Measurements from ENCODE around the gene RAPGEF5. TPM values are rescaled to one million over a fixed set of nuclear protein-coding genes. Genes with fewer than 3 reads are reported as not detected.

The RAPGEF5 gene
- total and polyA plus RNA-seq, 8 donors = 1.5 to 190 (median 12.7) TPM

DNA sequence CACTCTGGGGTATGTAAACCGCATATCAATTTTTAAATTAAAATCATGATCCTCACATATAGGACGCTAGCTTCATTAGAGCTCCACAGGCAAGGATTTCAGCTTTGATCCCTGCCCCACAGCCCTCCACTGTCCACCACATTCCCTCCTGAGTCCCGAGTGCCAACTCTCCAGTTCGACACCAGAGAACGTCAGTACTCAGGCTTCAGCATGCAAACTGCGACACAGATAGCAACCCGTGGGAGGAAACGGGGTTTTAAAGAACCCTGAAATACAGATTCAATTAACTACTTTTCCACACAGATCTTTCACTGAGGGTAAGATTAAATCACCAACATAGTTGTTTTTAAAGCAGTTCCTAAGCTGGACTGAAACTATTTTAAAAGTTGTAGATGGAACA lies 26.1 kb downstream of the RAPGEF5 start:
- TF ChIP-seq POLR2A (IDR thresholded peaks at IDR 0.05) (no peak), POLR2AphosphoS5 (IDR thresholded peaks at IDR 0.05) (no peak), EP300 (IDR thresholded peaks at IDR 0.05) (no peak)
- TF ChIP-seq, protein P1, sequence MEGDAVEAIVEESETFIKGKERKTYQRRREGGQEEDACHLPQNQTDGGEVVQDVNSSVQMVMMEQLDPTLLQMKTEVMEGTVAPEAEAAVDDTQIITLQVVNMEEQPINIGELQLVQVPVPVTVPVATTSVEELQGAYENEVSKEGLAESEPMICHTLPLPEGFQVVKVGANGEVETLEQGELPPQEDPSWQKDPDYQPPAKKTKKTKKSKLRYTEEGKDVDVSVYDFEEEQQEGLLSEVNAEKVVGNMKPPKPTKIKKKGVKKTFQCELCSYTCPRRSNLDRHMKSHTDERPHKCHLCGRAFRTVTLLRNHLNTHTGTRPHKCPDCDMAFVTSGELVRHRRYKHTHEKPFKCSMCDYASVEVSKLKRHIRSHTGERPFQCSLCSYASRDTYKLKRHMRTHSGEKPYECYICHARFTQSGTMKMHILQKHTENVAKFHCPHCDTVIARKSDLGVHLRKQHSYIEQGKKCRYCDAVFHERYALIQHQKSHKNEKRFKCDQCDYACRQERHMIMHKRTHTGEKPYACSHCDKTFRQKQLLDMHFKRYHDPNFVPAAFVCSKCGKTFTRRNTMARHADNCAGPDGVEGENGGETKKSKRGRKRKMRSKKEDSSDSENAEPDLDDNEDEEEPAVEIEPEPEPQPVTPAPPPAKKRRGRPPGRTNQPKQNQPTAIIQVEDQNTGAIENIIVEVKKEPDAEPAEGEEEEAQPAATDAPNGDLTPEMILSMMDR (IDR thresholded peaks at IDR 0.05) = no peak
- no peaks in the 10 kb centered on the region for H3K36me3 ChIP-seq
- H3K9me3 ChIP-seq = no peaks in the 10 kb centered on the region
- DNase-seq = no peak
- WGBS, 5 donors = 93 to 98% (median 97%) methylated on average over 8 of the region's 8 CpGs
- peaks cover 0 to 14% (median 2%) of the 10 kb centered on the region in 4 donors for H3K4me1 ChIP-seq
- no peak overlapping the region for H3K4me3 ChIP-seq
- H3K27me3 ChIP-seq = no peaks in the 10 kb centered on the region
- no peak overlapping the region for H3K27ac ChIP-seq
- intact Hi-C loops (cut with DNase I; ENCODE audit: low total_unique reads) = no loop called here

DNA sequence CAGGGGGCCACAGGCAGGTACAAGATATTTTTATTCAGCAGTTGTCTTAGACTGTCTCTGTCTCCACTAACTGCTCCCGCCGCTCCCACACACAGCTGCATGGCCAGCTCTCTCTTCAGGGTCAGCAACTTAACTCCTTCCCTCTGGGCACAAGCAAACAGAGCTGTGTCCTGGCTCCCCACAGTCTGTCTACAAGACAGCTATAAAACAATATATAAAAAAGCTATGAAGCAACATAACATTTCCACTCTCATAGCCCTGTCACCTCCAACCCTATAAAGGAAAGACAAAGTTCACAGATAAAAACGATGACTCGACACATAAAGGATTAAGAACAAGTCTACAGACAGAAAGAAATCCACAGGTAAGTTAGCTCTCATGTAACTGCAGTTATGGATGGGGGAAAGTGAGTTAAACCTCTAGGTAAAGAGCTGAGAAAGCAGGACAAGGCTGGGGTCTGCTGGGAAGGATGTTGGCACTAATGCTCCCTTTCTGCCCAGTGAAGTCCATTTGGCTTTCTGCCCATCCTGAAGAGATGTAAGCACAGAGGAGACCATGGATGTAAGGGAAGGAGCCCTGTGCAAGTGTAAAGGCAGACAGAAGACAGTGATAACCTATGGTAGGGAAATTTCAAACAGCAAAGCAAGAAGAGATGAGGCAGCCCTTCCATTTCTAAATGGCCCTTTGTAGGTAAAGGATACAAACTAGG lies 27.0 kb downstream of the RAPGEF5 start:
- DNase-seq = peak in 1 of 2 donors; percentile 19
- Histone ChIP-seq H3K9me3 (no peaks in the 10 kb centered on the region), H3K4me3 (no peak overlapping the region), H3K27me3 (no peaks in the 10 kb centered on the region), H3K36me3 (no peaks in the 10 kb centered on the region), H3K27ac (no peak overlapping the region), H3K4me1 (peaks cover 0 to 14% (median 2%) of the 10 kb centered on the region in 4 donors)
- TF ChIP-seq POLR2AphosphoS5 (IDR thresholded peaks at IDR 0.05) (no peak), EP300 (IDR thresholded peaks at IDR 0.05) (no peak), POLR2A (IDR thresholded peaks at IDR 0.05) (no peak)
- TF ChIP-seq, protein P1 (IDR thresholded peaks at IDR 0.05) = no peak
- 59 to 75% (median 67%) methylated on average over 4 of the region's 4 CpGs for WGBS, 5 donors
- intact Hi-C loops (cut with DNase I; ENCODE audit: low total_unique reads) = no loop called here

DNA sequence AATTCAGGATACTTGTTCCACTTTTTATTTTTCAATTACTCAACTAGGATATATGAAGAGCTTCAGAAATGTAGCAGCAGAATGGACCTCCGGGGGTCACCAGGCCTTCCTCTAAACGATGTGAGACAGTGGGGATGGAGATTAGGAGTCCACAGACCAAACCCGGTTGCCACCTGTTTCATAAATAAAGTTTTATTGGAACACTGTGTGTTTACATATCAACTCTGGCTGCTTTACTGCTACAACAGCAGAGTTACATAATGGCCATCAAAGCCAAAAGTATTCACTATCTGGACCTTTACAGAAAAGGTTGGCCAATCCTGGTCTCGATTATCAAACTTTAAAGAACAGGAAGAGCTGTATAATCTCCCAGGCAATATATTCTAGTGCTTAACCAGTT lies 30.8 kb downstream of the RAPGEF5 start:
- H3K36me3 ChIP-seq = no peaks in the 10 kb centered on the region
- H3K4me1 ChIP-seq = no peaks in the 10 kb centered on the region
- TF ChIP-seq POLR2A (IDR thresholded peaks at IDR 0.05) (no peak), POLR2AphosphoS5 (IDR thresholded peaks at IDR 0.05) (no peak), EP300 (IDR thresholded peaks at IDR 0.05) (no peak)
- TF ChIP-seq, protein P1 (IDR thresholded peaks at IDR 0.05) = no peak
- no peak for DNase-seq
- WGBS, 5 donors = 53 to 78% (median 63%) methylated on average over 4 of the region's 4 CpGs
- H3K27ac ChIP-seq = no peak overlapping the region
- intact Hi-C loops (cut with DNase I; ENCODE audit: low total_unique reads) = no loop called here
- H3K4me3 ChIP-seq = no peak overlapping the region
- no peaks in the 10 kb centered on the region for H3K27me3 ChIP-seq
- no peaks in the 10 kb centered on the region for H3K9me3 ChIP-seq

DNA sequence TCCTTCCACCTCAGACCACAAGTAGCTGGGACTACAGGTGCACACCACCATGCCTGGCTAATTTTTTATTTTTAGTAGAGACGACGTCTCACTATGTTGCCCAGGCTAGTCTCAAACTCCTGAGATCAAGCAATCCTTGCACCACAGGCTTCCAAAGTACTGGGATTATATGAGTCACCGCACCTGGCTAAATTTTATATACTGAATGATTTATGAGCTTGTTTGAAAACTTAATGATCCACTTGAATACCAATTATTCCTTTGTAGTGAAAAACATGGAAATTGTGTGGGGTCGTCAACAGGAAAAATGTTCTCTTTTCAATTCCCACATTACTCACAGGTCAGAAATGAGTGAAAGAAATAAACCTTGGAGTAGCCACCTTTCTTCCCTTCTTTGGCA lies 31.3 kb downstream of the RAPGEF5 start:
- no peaks in the 10 kb centered on the region for H3K27me3 ChIP-seq
- DNase-seq = no peak
- intact Hi-C loops (cut with DNase I; ENCODE audit: low total_unique reads) = no loop called here
- H3K9me3 ChIP-seq = no peaks in the 10 kb centered on the region
- TF ChIP-seq POLR2A (IDR thresholded peaks at IDR 0.05) (no peak), POLR2AphosphoS5 (IDR thresholded peaks at IDR 0.05) (no peak), EP300 (IDR thresholded peaks at IDR 0.05) (no peak)
- TF ChIP-seq, protein P1 (IDR thresholded peaks at IDR 0.05) = no peak
- H3K4me3 ChIP-seq = no peak overlapping the region
- no peaks in the 10 kb centered on the region for H3K4me1 ChIP-seq
- H3K36me3 ChIP-seq = no peaks in the 10 kb centered on the region
- WGBS, 5 donors = 83 to 96% (median 90%) methylated on average over 4 of the region's 4 CpGs
- no peak overlapping the region for H3K27ac ChIP-seq

Data from stomach (tissue), 9 donors.